Activated T-cell treated with anti-CD3 and anti-CD28 coated beads for 4 hours (primary cell): ENCODE results near the gene SRRM4.
"Not testable (repeated sequence)": the region's sequence is repeated elsewhere in the genome, so short reads cannot be mapped to it uniquely, and the experiment has no call there.

Experiments
- DNase-seq: peaks from one replicate; pipeline ENCODE4 v3.0.0-alpha.2; 2020

Gene SRRM4

DNA sequence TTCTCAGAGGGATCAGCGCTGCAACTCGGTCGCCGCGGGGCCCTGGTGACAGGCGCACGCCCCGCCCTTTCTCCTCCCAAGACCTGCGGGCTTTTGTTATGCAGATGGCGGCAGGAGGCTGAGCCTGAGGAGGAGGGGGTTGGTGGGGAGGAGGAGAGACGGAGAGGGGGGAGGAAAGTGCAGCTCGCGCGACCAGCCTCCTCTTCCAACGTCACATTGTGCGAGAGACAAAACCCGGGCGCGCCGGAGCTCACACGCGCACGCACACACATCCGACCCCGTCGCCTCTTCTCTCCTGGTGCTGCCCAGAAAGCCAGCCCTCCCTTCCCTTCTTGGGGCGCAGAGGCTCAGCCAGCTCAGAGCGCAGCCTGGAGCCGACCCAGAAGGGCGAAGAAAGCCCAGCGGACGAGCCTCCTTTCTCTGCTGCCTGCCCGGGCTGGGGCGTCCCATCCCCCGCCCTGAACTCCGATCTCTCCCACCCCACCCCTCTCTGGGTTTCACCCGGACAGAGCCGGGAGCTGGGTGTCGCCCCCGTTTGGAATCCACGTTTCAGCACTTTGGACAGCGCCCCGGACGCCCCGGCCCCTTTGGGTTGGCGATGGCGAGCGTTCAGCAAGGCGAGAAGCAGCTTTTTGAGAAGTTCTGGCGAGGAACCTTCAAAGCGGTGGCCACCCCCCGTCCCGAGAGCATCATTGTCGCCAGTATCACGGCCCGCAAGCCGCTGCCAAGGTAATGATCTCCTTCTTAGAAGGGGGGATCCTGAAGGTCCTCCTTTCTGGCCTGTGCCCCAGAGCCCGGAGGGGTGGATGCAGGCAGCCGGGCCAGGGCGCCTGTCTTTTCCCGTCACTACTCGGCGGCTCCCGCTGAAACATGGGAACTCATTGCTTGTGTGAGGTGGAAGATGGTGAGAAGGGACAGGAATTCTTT, at the start of gene SRRM4:
SRRM4 (plus strand) TSS at position 257 of the 927 bp plus-strand sequence; CDS start at position 599, 342 bp downstream.
- no peak for DNase-seq

DNA sequence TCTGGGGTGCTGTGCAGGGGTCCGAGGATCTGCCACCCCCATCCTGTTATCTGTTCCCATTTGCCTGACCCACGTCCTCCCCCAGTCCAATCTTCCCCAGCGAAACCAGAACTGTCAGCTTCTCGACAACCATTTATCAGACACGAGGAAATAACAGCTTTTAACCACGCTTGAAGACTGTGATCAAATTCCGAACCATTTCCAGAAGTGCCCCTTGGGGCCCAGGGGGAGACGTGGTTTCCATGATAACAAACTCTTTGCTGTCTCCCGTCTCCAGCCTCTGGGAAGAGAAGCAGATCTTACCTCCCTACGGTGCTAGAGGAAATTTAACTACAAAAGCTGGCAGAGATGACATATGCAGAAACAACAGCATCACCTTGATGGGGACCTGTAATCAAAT, 35.1 kb upstream of the SRRM4 start:
- DNase-seq: no peak

GRCh38 chr12:118958520-118958919, 22.8 kb upstream of the SRRM4 start:
- DNase-seq: no peak

GRCh38 chr12:118959348-118959747, 22.0 kb upstream of the SRRM4 start:
- no peak for DNase-seq

- no peak for DNase-seq
Measured at GRCh38 chr12:118959985-118960560, 21.3 kb upstream of the SRRM4 start.

DNA sequence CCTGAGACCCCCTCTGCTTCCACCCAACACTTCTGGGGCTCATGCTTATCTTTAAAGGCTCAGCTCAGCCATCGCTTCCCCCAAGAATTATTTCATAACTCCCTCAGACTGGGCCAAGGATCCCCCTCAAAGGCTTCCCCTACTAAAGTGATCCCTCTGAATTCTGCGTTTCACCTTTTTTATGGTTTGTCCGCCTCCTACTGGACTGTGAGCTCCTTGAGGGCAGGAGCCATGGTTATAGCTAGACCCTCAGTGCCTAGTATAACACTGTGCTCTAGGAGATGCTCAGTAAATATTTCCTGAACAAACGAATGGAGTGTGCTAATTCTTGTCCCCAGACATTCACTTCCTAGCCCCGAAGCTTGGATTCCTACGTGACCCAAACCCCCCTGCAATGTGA, 20.5 kb upstream of the SRRM4 start:
- DNase-seq: no peak

GRCh38 chr12:118964988-118965387, 16.4 kb upstream of the SRRM4 start:
- DNase-seq: no peak

GRCh38 chr12:118970856-118971255, 10.5 kb upstream of the SRRM4 start:
- DNase-seq: no peak

GRCh38 chr12:118972982-118973381, 8.4 kb upstream of the SRRM4 start:
- DNase-seq: no peak

GRCh38 chr12:118979763-118980406, 1.5 kb upstream of the SRRM4 start:
- no peak for DNase-seq

- no peak for DNase-seq
Measured at GRCh38 chr12:118980407-118981014, 830 bp upstream of the SRRM4 start.

DNA sequence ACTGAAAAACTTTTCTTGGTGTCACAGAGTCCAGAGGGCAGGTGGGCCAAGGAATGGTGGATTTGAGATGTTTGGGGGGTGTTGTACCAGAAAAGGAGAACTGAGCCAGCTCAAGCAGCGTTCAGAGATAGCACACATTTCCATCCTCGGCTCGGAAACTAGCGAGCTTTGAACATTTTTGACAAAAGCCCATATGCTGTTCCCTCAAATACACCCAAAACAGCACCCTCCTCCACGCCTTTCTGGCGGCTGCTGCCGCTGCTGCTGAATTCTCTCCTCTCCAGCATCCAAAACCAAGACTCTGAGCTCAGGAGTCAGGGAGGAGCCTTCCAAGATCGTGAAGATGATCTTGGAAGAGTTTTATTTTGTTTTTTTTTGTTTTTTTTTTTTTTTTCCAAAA, 961 bp downstream of the SRRM4 start:
- no peak for DNase-seq

DNA sequence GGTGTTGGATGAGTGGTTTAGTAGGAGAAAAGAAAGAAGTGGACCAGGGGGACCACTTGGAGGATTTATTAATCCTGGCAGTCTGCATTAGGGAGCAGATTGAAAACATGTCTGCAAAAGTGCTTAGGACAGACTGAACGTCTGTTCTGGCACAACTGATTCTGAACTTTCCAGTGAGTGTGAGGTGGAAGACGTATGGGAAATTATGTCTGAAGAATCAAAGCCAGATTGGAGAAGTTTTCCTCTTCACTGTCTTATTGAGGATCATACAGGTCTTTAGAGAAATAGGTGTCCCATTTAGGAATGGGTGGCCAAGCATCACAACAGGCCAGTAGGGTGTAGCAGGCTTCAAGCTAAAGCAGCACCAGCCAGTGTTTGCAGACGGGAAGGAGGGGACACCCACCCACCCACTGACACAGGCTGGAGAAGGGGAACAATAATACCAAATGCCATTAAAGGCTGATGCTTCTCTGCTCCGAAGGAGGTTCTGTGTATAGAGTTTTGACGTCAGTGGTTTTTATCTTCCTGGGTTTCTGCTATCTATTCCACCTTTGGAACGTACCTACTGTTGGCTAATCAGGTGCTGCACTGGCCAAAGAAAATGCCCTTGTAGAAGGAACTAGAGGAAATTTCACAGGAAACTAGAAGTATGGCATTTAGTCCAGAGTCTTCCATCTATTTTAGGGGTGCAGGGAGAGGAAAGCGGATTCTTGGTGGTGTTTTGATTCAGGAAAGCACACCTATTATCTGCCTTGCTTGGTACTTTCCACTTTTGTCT, 1.8 kb downstream of the SRRM4 start:
- DNase-seq: no peak

DNA sequence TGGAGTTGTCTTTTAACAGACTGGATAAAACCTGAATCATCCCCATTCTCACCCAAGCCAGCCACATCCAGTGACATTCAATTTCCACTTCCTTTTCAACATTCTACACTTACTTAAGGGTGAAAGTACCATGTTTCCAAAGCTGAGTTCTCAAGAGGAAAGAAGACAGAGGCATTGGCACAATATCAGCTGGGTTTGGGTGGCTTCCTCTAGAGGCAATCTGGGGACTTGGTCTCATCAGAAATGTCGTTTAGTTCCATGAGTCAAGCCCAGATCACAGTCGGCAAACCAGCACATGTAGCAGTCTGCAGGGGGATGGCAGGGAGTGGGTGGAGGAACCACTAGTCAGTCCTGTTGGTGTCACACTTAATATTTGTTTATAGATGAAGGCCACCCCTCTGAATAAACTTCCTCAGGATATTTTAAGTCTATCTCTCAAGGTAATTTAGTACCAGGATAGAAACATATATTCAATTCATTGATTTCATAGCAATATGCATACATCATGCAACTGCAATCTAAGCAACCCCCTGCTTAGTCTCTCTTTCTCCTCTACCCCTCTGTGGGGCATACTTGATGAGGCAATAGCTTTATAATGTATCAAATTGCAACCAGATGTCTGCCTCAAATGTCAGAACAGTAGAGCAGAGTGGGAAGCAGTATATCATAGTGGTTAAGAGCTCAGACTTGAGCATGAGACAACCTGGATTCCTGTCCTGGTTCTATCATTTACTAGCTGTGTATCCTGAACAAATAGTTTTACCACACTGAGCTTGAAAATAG, 3.0 kb downstream of the SRRM4 start:
- DNase-seq: no peak

- no peak for DNase-seq
Measured at GRCh38 chr12:118986050-118986449, 4.7 kb downstream of the SRRM4 start.

DNA sequence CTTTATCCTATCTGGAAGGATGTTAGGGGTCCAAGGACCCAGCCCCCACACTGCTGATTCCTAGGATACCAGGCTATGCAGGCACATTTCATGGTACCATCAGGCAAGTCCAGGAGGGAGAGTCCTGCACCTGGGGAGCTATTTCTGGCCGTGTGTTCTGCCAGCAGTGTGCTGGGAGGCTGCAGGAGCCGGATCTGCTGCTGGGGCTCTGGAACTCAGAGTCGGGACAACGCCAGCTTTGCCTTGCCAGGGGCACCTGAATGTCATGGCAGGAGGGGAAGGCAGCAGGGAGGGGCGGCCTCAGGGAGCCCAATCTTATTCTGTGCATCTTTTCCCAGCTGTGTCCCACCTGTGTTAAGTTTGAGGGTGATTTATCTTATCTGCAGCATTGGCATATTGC, 17.8 kb downstream of the SRRM4 start:
- no peak for DNase-seq

- DNase-seq: no peak
Measured at GRCh38 chr12:119005085-119005484, 23.7 kb downstream of the SRRM4 start.

DNA sequence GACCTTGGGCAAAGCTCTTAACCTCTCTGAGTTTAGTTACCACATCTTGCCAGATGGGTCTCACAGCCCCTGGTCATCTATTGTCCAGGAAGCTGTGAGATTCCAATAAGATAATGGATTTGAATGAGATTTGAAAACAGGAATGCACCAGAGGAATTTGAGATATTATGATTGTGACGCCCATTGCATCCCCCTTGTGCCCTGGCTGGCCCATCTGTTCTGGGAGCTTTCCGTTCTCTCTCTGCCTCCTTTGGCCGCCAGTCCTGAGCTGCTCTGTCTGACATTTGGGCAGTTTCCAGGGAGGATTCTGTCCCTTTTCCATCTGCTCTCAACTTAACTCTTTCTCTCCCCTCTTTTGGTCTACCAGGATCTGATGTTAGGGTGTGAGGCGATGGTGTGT, 24.6 kb downstream of the SRRM4 start:
- DNase-seq: no peak

GRCh38 chr12:119006746-119007145, 25.4 kb downstream of the SRRM4 start:
- no peak for DNase-seq

GRCh38 chr12:119008273-119008672, 26.9 kb downstream of the SRRM4 start:
- DNase-seq: not testable (repeated sequence)

DNA sequence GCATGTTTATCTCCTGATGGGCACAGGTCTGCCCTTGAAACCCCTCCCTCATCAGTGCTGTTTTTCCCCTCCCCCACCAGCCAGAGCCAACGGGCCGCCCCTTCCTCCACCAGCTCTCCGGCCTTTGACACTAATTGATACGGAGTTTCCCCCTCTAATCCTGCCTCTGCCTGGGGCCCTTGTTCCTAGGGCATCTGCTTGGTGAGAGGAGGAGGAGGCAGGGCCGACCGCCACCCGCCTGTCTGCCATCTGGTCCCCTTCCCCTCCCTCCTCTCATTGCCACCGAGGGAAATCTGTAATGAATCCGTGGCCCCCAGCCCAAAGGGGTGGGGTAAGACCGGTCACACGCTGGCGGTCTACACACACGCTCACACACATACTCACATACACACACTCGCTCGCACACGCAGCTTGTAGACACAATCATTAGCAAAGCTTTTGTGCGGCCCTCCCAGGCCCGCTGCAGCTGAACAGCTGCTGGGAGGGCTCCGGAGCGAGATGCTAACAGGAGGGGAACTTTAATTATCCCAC, 27.4 kb downstream of the SRRM4 start:
- DNase-seq: no peak

DNA sequence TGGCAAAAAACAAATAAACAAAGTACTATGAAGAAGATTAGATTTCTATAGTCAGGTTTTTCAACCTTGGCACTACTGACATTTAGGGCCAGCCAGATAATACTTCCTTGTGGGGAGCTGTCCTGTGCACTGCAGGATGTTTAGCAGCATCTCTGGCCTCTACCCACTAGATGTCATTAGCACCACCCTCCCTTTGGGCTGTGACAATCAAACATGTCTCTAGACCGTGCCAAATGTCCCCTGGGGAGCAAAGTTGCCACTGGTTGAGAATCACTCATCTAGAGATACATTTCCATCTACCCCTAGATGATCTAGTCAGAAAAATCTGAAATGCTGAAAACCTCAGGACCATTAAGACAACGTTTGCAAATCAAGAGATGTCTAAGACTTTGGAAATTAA, 29.9 kb downstream of the SRRM4 start:
- no peak for DNase-seq
